ENCODE results near the gene ZSCAN23. TPM values are rescaled to one million over a fixed set of nuclear protein-coding genes. Genes with fewer than 3 reads are reported as not detected.
"Not testable (repeated sequence)": the region's sequence is repeated elsewhere in the genome, so short reads cannot be mapped to it uniquely, and the experiment has no call there.

Gene ZSCAN23
- total and polyA plus RNA-seq, 8 donors = 0.42 to 3.3 (median 1.1) TPM

- FAIRE-seq = no peak
- no peaks in the 10 kb centered on the region for H3K9me3 ChIP-seq
- intact Hi-C loops (cut with DNase I) = no loop called here
- no peak overlapping the region for H3K27ac ChIP-seq
- 42 to 50% methylated on average over 12 of the region's 12 CpGs for WGBS, 2 donors
- peaks cover 0 to 29% (median 7%) of the 10 kb centered on the region in 4 donors for H3K27me3 ChIP-seq
- no peaks in the 10 kb centered on the region for H3K36me3 ChIP-seq
- H3K4me3 ChIP-seq = no peak overlapping the region
- H3K4me1 ChIP-seq = no peaks in the 10 kb centered on the region
- no peak for TF ChIP-seq CTCF (IDR thresholded peaks at IDR 0.05)
- no peak for ATAC-seq
- no peak for DNase-seq
Measured at GRCh38 chr6:28478518-28478917, 35.2 kb upstream of the ZSCAN23 start.

- ATAC-seq (peak in 1 of 4 donors; percentile 52), DNase-seq (no peak), FAIRE-seq (no peak)
- 10 to 13% methylated on average over 18 of the region's 18 CpGs for WGBS, 2 donors
- no peak overlapping the region for H3K4me3 ChIP-seq
- H3K36me3 ChIP-seq = no peaks in the 10 kb centered on the region
- H3K4me1 ChIP-seq = no peaks in the 10 kb centered on the region
- no peak overlapping the region for H3K27ac ChIP-seq
- intact Hi-C loops (cut with DNase I) = no loop called here
- no peaks in the 10 kb centered on the region for H3K9me3 ChIP-seq
- TF ChIP-seq CTCF (IDR thresholded peaks at IDR 0.05) = no peak
- peaks cover 0 to 27% (median 7%) of the 10 kb centered on the region in 4 donors for H3K27me3 ChIP-seq
Measured at GRCh38 chr6:28474441-28475219, 31.3 kb upstream of the ZSCAN23 start.

DNA sequence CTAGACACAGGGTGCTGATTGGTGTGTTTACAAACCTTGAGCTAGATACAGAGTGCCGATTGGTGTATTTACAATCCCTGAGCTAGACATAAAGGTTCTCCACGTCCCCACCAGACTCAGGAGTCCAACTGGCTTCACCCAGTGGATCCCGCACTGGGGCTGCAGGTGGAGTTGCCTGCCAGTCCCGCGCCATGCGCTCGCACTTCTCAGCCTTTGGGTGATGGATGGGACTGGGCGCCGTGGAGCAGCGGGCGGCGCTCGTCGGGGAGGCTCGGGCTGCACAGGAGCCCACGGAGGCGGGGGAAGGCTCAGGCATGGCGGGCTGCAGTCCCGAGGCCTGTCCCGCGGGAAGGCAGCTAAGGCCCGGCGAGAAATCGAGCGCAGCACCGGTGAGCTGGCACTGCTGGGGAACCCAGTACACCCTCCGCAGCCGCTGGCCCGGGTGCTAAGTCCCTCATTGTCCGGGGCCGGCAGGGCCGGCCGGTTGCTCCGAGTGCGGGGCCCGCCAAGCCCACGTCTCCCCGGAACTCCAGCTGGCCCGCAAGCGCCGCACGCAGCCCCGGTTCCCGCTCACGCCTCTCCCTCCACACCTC, 26.0 kb upstream of the ZSCAN23 start:
- H3K27me3 ChIP-seq = peaks cover 0 to 30% (median 6%) of the 10 kb centered on the region in 4 donors
- H3K4me1 ChIP-seq; H3K36me3 ChIP-seq; H3K9me3 ChIP-seq; intact Hi-C loops (cut with DNase I); ATAC-seq; H3K27ac ChIP-seq; DNase-seq; FAIRE-seq; H3K4me3 ChIP-seq: not testable (repeated sequence)
- WGBS, 2 donors = 88 to 91% methylated on average over 24 to 45 of the region's 45 CpGs

DNA sequence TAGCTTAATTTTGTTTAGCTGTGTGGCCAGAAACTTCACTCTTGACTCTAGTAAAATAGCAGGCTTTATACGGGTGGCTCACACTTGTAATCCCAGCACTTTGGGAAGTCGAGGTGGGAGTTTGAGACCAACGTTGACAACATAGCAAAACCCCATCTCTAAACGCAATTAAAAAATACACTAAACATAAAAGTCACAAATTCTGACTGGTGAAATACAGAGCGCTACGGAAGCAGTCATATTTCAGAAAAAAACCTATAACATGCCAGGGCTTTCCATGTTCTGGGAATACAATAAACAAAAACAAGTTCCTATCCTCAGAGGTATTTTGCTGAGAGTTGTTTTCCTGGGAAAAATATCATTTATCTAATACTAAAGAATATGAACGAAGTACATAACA, 24.8 kb upstream of the ZSCAN23 start:
- 65 to 67% methylated on average over 7 of the region's 7 CpGs for WGBS, 2 donors
- no peak overlapping the region for H3K27ac ChIP-seq
- peaks cover 0 to 31% (median 6%) of the 10 kb centered on the region in 4 donors for H3K27me3 ChIP-seq
- no peak overlapping the region for H3K4me3 ChIP-seq
- H3K36me3 ChIP-seq = no peaks in the 10 kb centered on the region
- intact Hi-C loops (cut with DNase I) = no loop called here
- ATAC-seq (no peak), FAIRE-seq (no peak), DNase-seq (no peak)
- H3K4me1 ChIP-seq = no peaks in the 10 kb centered on the region
- no peak for TF ChIP-seq CTCF (IDR thresholded peaks at IDR 0.05)
- H3K9me3 ChIP-seq = no peaks in the 10 kb centered on the region

DNA sequence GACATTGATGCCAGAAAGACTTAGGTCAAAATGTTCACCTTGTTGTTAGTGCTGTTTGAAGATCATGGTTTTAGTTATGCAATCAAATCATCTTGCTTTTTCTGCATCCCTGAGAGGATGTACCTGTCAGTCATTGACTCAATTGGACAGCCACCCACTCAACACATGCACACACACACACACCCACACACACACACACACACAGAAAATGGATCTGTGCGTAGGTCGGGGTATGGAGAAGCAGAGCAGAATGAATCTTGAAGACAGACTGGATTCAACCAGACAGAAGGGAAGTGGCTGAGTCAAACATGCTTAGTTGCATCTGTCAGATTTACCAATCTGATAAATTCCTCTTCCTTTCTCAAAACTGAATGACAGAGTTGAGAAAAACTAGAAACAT, 19.1 kb upstream of the ZSCAN23 start:
- Histone ChIP-seq H3K4me1 (no peaks in the 10 kb centered on the region), H3K27ac (no peak overlapping the region), H3K4me3 (no peak overlapping the region), H3K27me3 (peaks cover 0 to 43% (median 3%) of the 10 kb centered on the region in 4 donors), H3K36me3 (no peaks in the 10 kb centered on the region), H3K9me3 (no peaks in the 10 kb centered on the region)
- ATAC-seq (no peak), FAIRE-seq (no peak), DNase-seq (no peak)
- 31 to 42% methylated on average over 2 of the region's 2 CpGs for WGBS, 2 donors
- no peak for TF ChIP-seq CTCF (IDR thresholded peaks at IDR 0.05)
- intact Hi-C loops (cut with DNase I) = no loop called here

All from pancreas (tissue), 10 donors.